LNCAP (cell line): ENCODE measurements around the gene POLD2.

Source experiments
- CTCF ChIP-seq: fragments of 450-650 bp; IDR thresholded peaks from 2 replicates; pipeline ENCODE4 v1.5.1; 2017; ENCODE audit warnings: mild to moderate bottlenecking

The POLD2 gene

GRCh38 chr7:44066111-44066460, 57.3 kb downstream of the POLD2 start:
- no peak for TF ChIP-seq CTCF

DNA sequence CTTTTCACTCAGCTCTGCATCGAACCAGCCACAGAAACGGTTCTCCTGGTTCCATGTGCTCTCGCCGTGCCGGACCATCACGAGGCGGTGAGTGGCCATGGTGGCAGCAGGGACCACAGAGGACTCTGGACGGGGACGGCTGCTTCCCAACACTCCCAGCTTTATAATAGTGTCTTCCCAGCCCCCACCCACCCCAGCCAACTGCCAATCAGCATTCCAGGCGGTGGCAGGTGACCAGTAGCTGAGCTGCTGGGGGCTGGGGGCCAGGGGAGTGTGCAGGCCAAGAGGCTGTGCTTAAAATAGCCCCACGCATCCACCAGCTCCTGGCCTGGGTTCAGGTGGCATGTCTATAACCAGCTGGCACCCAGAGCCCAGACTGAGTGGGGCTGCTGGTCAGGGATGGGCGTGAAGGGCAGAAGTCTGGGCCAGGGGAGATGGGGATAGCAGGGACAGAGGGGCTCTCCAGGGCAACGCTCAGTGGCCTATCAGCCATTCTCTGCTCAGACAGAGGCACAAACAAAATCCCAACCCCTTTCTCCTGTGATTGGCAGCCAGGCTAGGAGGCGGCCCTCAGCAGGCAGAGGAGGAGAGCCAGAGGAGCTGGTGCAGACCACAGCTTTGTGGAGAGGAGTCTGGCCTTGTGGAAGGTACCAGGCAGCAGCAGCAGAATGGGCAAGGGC, 57.8 kb downstream of the POLD2 start, which contains the start of gene PGAM2:
PGAM2 (minus strand) TSS at position 137 of the 680 bp plus-strand sequence; CDS start at position 99, 38 bp downstream.
- TF ChIP-seq CTCF = no peak

- TF ChIP-seq CTCF = no peak
These were observed 58.4 kb downstream of the POLD2 start for GRCh38 chr7:44064791-44065430.
